GM23248 (cell line): ENCODE measurements around the gene LRBA.

Experiments used
- EZH2 ChIP-seq: fragments of 200-600 bp; sonication (generic); IDR thresholded peaks from 2 replicates; pipeline ENCODE4 v1.6.1; 2018; ENCODE audit warnings: antibody characterized with exemption, mild to moderate bottlenecking; ENCODE audit not compliant: insufficient read depth, poor library complexity, severe bottlenecking
- EZH2phosphoT487 ChIP-seq: fragments of 200-600 bp; sonication (generic); IDR thresholded peaks from 2 replicates; pipeline ENCODE4 v1.6.1; 2018; ENCODE audit warnings: antibody characterized with exemption, moderate library complexity, mild to moderate bottlenecking, low read depth; ENCODE audit not compliant: insufficient read depth

GRCh38 chr4:150976478-150977118 is 38.5 kb downstream of the LRBA start:
- TF ChIP-seq EZH2 (no peak), EZH2phosphoT487 (no peak)
